KOPT-K1 (cell line): ENCODE results near the gene PLEKHM2.

Experiments used
- H3K27ac ChIP-seq: fragments of 200-600 bp; sonication (generic); 2 replicates; pipeline ENCODE4 v1.5.1; 2016; ENCODE audit warnings: antibody characterized with exemption, mild to moderate bottlenecking, low read depth, low read length; ENCODE audit not compliant: poor library complexity, severe bottlenecking
- H3K36me3 ChIP-seq: fragments of 200-600 bp; sonication (generic); 2 replicates; pipeline ENCODE4 v1.5.1; 2017; ENCODE audit warnings: antibody characterized with exemption, mild to moderate bottlenecking, low read length, moderate library complexity; ENCODE audit not compliant: insufficient read depth
- H3K9me3 ChIP-seq: fragments of 200-600 bp; sonication (generic); 2 replicates; pipeline ENCODE4 v1.5.1; 2017; ENCODE audit warnings: antibody characterized with exemption, low read length, mild to moderate bottlenecking; ENCODE audit not compliant: insufficient read depth, poor library complexity, severe bottlenecking

PLEKHM2 gene

GRCh38 chr1:15733726-15734226 lies 49.7 kb downstream of the PLEKHM2 start:
- Histone ChIP-seq H3K9me3 (no peaks in the 10 kb centered on the region), H3K27ac (no peak overlapping the region), H3K36me3 (peaks cover 56% of the 10 kb centered on the region)

- H3K9me3 ChIP-seq = no peaks in the 10 kb centered on the region
- H3K36me3 ChIP-seq = peaks cover 51% of the 10 kb centered on the region
- H3K27ac ChIP-seq = no peak overlapping the region
These were observed 50.2 kb downstream of the PLEKHM2 start for GRCh38 chr1:15734296-15734695.

GRCh38 chr1:15734901-15735300 lies 50.8 kb downstream of the PLEKHM2 start:
- H3K9me3 ChIP-seq = no peaks in the 10 kb centered on the region
- H3K36me3 ChIP-seq = peaks cover 47% of the 10 kb centered on the region
- no peak overlapping the region for H3K27ac ChIP-seq

GRCh38 chr1:15735304-15736037 lies 51.4 kb downstream of the PLEKHM2 start:
- Histone ChIP-seq H3K27ac (no peak overlapping the region), H3K9me3 (no peaks in the 10 kb centered on the region), H3K36me3 (peaks cover 45% of the 10 kb centered on the region)

GRCh38 chr1:15736038-15736891 lies 52.1 kb downstream of the PLEKHM2 start, which contains the start of gene SLC25A34:
Gene SLC25A34 (plus strand): TSS chr1:15736258. CDS start chr1:15736486, 228 bp downstream.
- Histone ChIP-seq H3K27ac (no peak within 1 kb of the TSS), H3K9me3 (no peaks in the 10 kb centered on the region), H3K36me3 (peaks cover 37% of the 10 kb centered on the region)

GRCh38 chr1:15736892-15737261 lies 52.8 kb downstream of the PLEKHM2 start:
- Histone ChIP-seq H3K36me3 (peaks cover 31% of the 10 kb centered on the region), H3K9me3 (no peaks in the 10 kb centered on the region), H3K27ac (no peak overlapping the region)

- Histone ChIP-seq H3K9me3 (no peaks in the 10 kb centered on the region), H3K27ac (no peak overlapping the region), H3K36me3 (peaks cover 24% of the 10 kb centered on the region)
These were observed 53.5 kb downstream of the PLEKHM2 start for GRCh38 chr1:15737324-15738319.

GRCh38 chr1:15738416-15739113 lies 54.4 kb downstream of the PLEKHM2 start:
- Histone ChIP-seq H3K9me3 (no peaks in the 10 kb centered on the region), H3K36me3 (peaks cover 14% of the 10 kb centered on the region), H3K27ac (no peak overlapping the region)

GRCh38 chr1:15739259-15739658 lies 55.1 kb downstream of the PLEKHM2 start:
- no peaks in the 10 kb centered on the region for H3K9me3 ChIP-seq
- H3K36me3 ChIP-seq = peaks cover 7% of the 10 kb centered on the region
- no peak overlapping the region for H3K27ac ChIP-seq

GRCh38 chr1:15739745-15740144 lies 55.6 kb downstream of the PLEKHM2 start:
- H3K27ac ChIP-seq = no peak overlapping the region
- no peaks in the 10 kb centered on the region for H3K9me3 ChIP-seq
- H3K36me3 ChIP-seq = peaks cover 2% of the 10 kb centered on the region; the same call in 1 of the 2 replicates

GRCh38 chr1:15740924-15741850 lies 57.1 kb downstream of the PLEKHM2 start:
- Histone ChIP-seq H3K27ac (no peak overlapping the region), H3K9me3 (no peaks in the 10 kb centered on the region)

GRCh38 chr1:15742339-15742801 lies 58.2 kb downstream of the PLEKHM2 start, which contains the start of gene TMEM82:
Gene TMEM82 (plus strand): TSS chr1:15742499. CDS start chr1:15742560, 61 bp downstream.
- no peak within 1 kb of the TSS for H3K27ac ChIP-seq
- no peaks in the 10 kb centered on the region for H3K9me3 ChIP-seq
- no peaks in the 10 kb centered on the region for H3K36me3 ChIP-seq

More at GRCh38 chr1:15740924-15741850, 57.1 kb downstream of the PLEKHM2 start:
- H3K36me3 ChIP-seq = no peaks in the 10 kb centered on the region

GRCh38 chr1:15744122-15744679 lies 60.1 kb downstream of the PLEKHM2 start:
- no peaks in the 10 kb centered on the region for H3K9me3 ChIP-seq
- no peak overlapping the region for H3K27ac ChIP-seq
- H3K36me3 ChIP-seq = no peaks in the 10 kb centered on the region
